H1 (cell line): ENCODE data around the gene CXCR4. TPM values are rescaled to one million over a fixed set of nuclear protein-coding genes. Genes with fewer than 3 reads are reported as not detected.

Source experiments
- CTCF ChIA-PET: fragments of 300-600 bp; sonication (Branson Sonifier 250); formaldehyde crosslinking; loops from one replicate; lab custom pipeline; 2021; ENCODE audit not compliant: partially characterized antibody; lab: Charles Lee
- POLR2A ChIA-PET: fragments of 300-600 bp; sonication (Branson Sonifier 250); formaldehyde crosslinking; loops from one replicate; lab custom pipeline; 2021; ENCODE audit warnings: inconsistent platforms; ENCODE audit not compliant: partially characterized antibody; lab: Charles Lee
- DNase-seq, 2 experiments: peaks; one replicate each; pipeline versions ENCODE4 v3.0.0 to v3.0.0-alpha.2; 2010 to 2022; ENCODE audit warnings: low spot score in 2 of 2, low read depth in 1 of 2, mixed read lengths in 1 of 2
- FAIRE-seq: peaks from 2 replicates; lab custom pipeline; 2011; peaks lifted over from hg19 to GRCh38; lab: Jason Lieb, UNC
- H2AFZ ChIP-seq: 2 replicates; pipeline ENCODE4 v1.8.1; 2012; ENCODE audit warnings: low read length, inconsistent platforms
- H2AK5ac ChIP-seq: 2 replicates; pipeline ENCODE4 v1.6.1; 2013; ENCODE audit warnings: low read depth, low read length
- H2BK120ac ChIP-seq: replicated peaks from 2 replicates; pipeline ENCODE3; 2013; ENCODE audit warnings: low read depth, low read length, inconsistent platforms
- H2BK12ac ChIP-seq: 2 replicates; pipeline ENCODE4 v1.6.1; 2013; ENCODE audit warnings: low read depth, low read length
- H2BK15ac ChIP-seq: 2 replicates; pipeline ENCODE4 v1.6.1; 2013; ENCODE audit warnings: low read length
- H2BK20ac ChIP-seq: 2 replicates; pipeline ENCODE4 v1.6.1; 2013; ENCODE audit warnings: low read length
- H2BK5ac ChIP-seq: 2 replicates; pipeline ENCODE4 v1.6.1; 2013; ENCODE audit warnings: low read depth, low read length
- H3K14ac ChIP-seq: 2 replicates; pipeline ENCODE4 v1.6.1; 2013; ENCODE audit warnings: inconsistent platforms; ENCODE audit not compliant: insufficient read length
- H3K18ac ChIP-seq: 2 replicates; pipeline ENCODE4 v1.6.1; 2013; ENCODE audit warnings: low read length; ENCODE audit errors: extremely low read depth
- H3K23ac ChIP-seq: 2 replicates; pipeline ENCODE4 v1.6.1; 2013; ENCODE audit warnings: inconsistent platforms; ENCODE audit not compliant: insufficient read length
- H3K23me2 ChIP-seq: 2 replicates; pipeline ENCODE4 v1.6.1; 2013; ENCODE audit warnings: low read depth, low read length
- H3K27ac ChIP-seq: 2 replicates; pipeline ENCODE4 v1.6.1; 2011; ENCODE audit warnings: low read depth, low read length, inconsistent platforms
- H3K27me3 ChIP-seq, 4 experiments: replicated peaks in 1 of 4; 1 replicate in 1 of 4; 2 replicates in 3 of 4; pipeline versions ENCODE4 v1.6.1 to v1.8.1; 2011 to 2013; ENCODE audit warnings: low read length in 3 of 4, mild to moderate bottlenecking in 3 of 4, inconsistent platforms in 2 of 4, mixed read lengths in 2 of 4, moderate library complexity in 1 of 4; ENCODE audit not compliant: control insufficient read depth in 3 of 4, insufficient read depth in 3 of 4; ENCODE audit errors: extremely low read depth in 1 of 4
- H3K36me3 ChIP-seq, 4 experiments: 2 replicates each; pipeline versions ENCODE4 v1.6.1 to v1.8.1; 2011 to 2013; ENCODE audit warnings: mild to moderate bottlenecking in 4 of 4, low read length in 3 of 4, moderate library complexity in 2 of 4, control low read depth in 1 of 4, inconsistent platforms in 1 of 4; ENCODE audit not compliant: insufficient read depth in 4 of 4, control insufficient read depth in 2 of 4
- H3K4ac ChIP-seq: replicated peaks from 2 replicates; pipeline ENCODE3; 2013; ENCODE audit warnings: low read length, low read depth, mixed read lengths, inconsistent platforms; ENCODE audit not compliant: insufficient read length
- H3K4me1 ChIP-seq, 4 experiments: replicated peaks in 1 of 4; 1 replicate in 1 of 4; 2 replicates in 3 of 4; pipeline versions ENCODE4 v1.6.1 to v1.8.1; 2011 to 2013; ENCODE audit warnings: low read length in 3 of 4, inconsistent platforms in 2 of 4, mixed read lengths in 1 of 4; ENCODE audit not compliant: insufficient read depth in 4 of 4, control insufficient read depth in 3 of 4
- H3K4me2 ChIP-seq, 2 experiments: 2 replicates each; pipeline versions ENCODE4 v1.6.1 to v1.8.1; 2011 to 2013; ENCODE audit warnings: low read depth in 2 of 2, low read length in 2 of 2, control low read depth in 1 of 2, inconsistent platforms in 1 of 2, mild to moderate bottlenecking in 1 of 2; ENCODE audit not compliant: insufficient read depth in 1 of 2
- H3K4me3 ChIP-seq, 4 experiments: fragments of 200-600, 300-600 bp in 1 of 4; sonication (generic), shearing (Covaris generic), sonication (Bioruptor Twin) in 1 of 4; 2 replicates each; pipeline versions ENCODE4 v1.5.1 to v1.8.1; 2011 to 2016; ENCODE audit warnings: low read length in 4 of 4, low read depth in 3 of 4, control low read depth in 2 of 4, inconsistent platforms in 2 of 4, mild to moderate bottlenecking in 2 of 4, mixed read lengths in 1 of 4, moderate library complexity in 1 of 4; ENCODE audit not compliant: insufficient read depth in 2 of 4; ENCODE audit errors: extremely low read depth in 1 of 4
- H3K56ac ChIP-seq: replicated peaks from 2 replicates; pipeline ENCODE3; 2013; ENCODE audit warnings: low read depth, mild to moderate bottlenecking, mixed read lengths, low read length, inconsistent platforms; ENCODE audit not compliant: insufficient read length
- H3K79me1 ChIP-seq: 2 replicates; pipeline ENCODE4 v1.6.1; 2013; ENCODE audit warnings: low read depth, low read length, control low read depth
- H3K79me2 ChIP-seq, 2 experiments: 2 replicates each; pipeline versions ENCODE4 v1.6.1 to v1.8.1; 2012 to 2013; ENCODE audit warnings: low read length in 2 of 2, mild to moderate bottlenecking in 2 of 2, inconsistent platforms in 1 of 2; ENCODE audit not compliant: insufficient read depth in 2 of 2, control insufficient read depth in 1 of 2
- H3K9ac ChIP-seq, 4 experiments: replicated peaks in 1 of 4; 1 replicate in 1 of 4; 2 replicates in 3 of 4; pipeline versions ENCODE4 v1.6.1 to v1.8.1; 2011 to 2013; ENCODE audit warnings: low read depth in 3 of 4, low read length in 3 of 4, control low read depth in 2 of 4, mild to moderate bottlenecking in 2 of 4, moderate library complexity in 2 of 4, inconsistent platforms in 1 of 4; ENCODE audit errors: extremely low read depth in 1 of 4
- H3K9me3 ChIP-seq, 2 experiments: 2 replicates each; pipeline versions ENCODE4 v1.6.1 to v1.8.1; 2012 to 2013; ENCODE audit warnings: mild to moderate bottlenecking in 2 of 2, moderate library complexity in 2 of 2, control low read depth in 1 of 2, inconsistent platforms in 1 of 2, low read depth in 1 of 2, low read length in 1 of 2, mixed read lengths in 1 of 2; ENCODE audit not compliant: insufficient read depth in 2 of 2
- H4K20me1 ChIP-seq, 2 experiments: replicated peaks in 1 of 2; 2 replicates each; pipeline versions ENCODE3 to v1.8.1; 2011 to 2013; ENCODE audit warnings: inconsistent platforms in 2 of 2, low read length in 2 of 2, mild to moderate bottlenecking in 1 of 2; ENCODE audit not compliant: insufficient read depth in 2 of 2, control insufficient read depth in 1 of 2
- H4K5ac ChIP-seq: 2 replicates; pipeline ENCODE4 v1.6.1; 2013; ENCODE audit warnings: low read length, low read depth, mixed read lengths, inconsistent platforms; ENCODE audit not compliant: insufficient read length
- H4K8ac ChIP-seq: 2 replicates; pipeline ENCODE4 v1.8.0; 2013; ENCODE audit warnings: mild to moderate bottlenecking, moderate library complexity, low read length, inconsistent platforms; ENCODE audit not compliant: insufficient read depth; ENCODE audit errors: extremely low read depth
- H4K91ac ChIP-seq: replicated peaks from 2 replicates; pipeline ENCODE3; 2013; ENCODE audit warnings: low read length, mixed read lengths, inconsistent platforms; ENCODE audit not compliant: insufficient read length
- ASH2L ChIP-seq: fragments of 200-600, 300-600 bp; sonication (generic); IDR thresholded peaks from one replicate; pipeline ENCODE4 v1.7.1; 2017; ENCODE audit warnings: low read length
- BACH1 ChIP-seq: IDR thresholded peaks from 2 replicates; pipeline ENCODE4 v1.6.1; 2012; ENCODE audit warnings: low read length, improper control_type of control experiment
- BCL11A ChIP-seq, 2 experiments: IDR thresholded peaks; one replicate each; pipeline ENCODE4 v1.6.1; 2011; ENCODE audit warnings: low read depth in 2 of 2, low read length in 2 of 2, mild to moderate bottlenecking in 2 of 2
- CBX5 ChIP-seq: fragments of 300-800, 300-1000 bp; sonication (generic); IDR thresholded peaks from 2 replicates; pipeline ENCODE4 v1.7.1; 2016; ENCODE audit warnings: antibody characterized with exemption, low read length, low read depth
- CBX8 ChIP-seq: fragments of 300-800, 300-1000 bp; sonication (generic); IDR thresholded peaks from 2 replicates; pipeline ENCODE4 v1.7.1; 2016; ENCODE audit warnings: low read depth, low read length, borderline replicate concordance
- CHD1 ChIP-seq: IDR thresholded peaks from 2 replicates; pipeline ENCODE4 v1.6.1; 2012; ENCODE audit warnings: low read depth, low read length, improper control_type of control experiment
- FOSL1 ChIP-seq: IDR thresholded peaks from 2 replicates; pipeline ENCODE4 v1.6.1; 2011; ENCODE audit warnings: mild to moderate bottlenecking, low read depth, low read length, moderate library complexity; ENCODE audit not compliant: insufficient read depth
- MAFK ChIP-seq: IDR thresholded peaks from 2 replicates; pipeline ENCODE4 v1.6.1; 2012; ENCODE audit warnings: low read depth, mild to moderate bottlenecking, improper control_type of control experiment, low read length
- POLR2A ChIP-seq, 2 experiments: IDR thresholded peaks; 1 replicate in 1 of 2; 2 replicates in 1 of 2; pipeline ENCODE4 v1.6.1; 2011; ENCODE audit warnings: low read depth in 2 of 2, low read length in 2 of 2, mild to moderate bottlenecking in 2 of 2; ENCODE audit errors: control extremely low read depth in 1 of 2
- RFX5 ChIP-seq: IDR thresholded peaks from 2 replicates; pipeline ENCODE4 v1.6.1; 2011; ENCODE audit warnings: low read depth, low read length, improper control_type of control experiment, borderline replicate concordance
- SIN3A ChIP-seq, 2 experiments: IDR thresholded peaks in 1 of 2; conservative IDR thresholded peaks in 1 of 2; 2 replicates each; pipeline ENCODE4 v1.6.1; 2011 to 2012; ENCODE audit warnings: low read length in 2 of 2, improper control_type of control experiment in 1 of 2, low read depth in 1 of 2, mild to moderate bottlenecking in 1 of 2
- SIRT6 ChIP-seq: IDR thresholded peaks from one replicate; pipeline ENCODE4 v1.7.1; 2012; ENCODE audit warnings: low read length, inconsistent platforms
- SP1 ChIP-seq: IDR thresholded peaks from 2 replicates; pipeline ENCODE4 v1.6.1; 2011; ENCODE audit warnings: low read depth, low read length
- SP4 ChIP-seq: IDR thresholded peaks from 2 replicates; pipeline ENCODE4 v1.6.1; 2012; ENCODE audit warnings: low read length, inconsistent platforms
- TAF1 ChIP-seq: IDR thresholded peaks from 2 replicates; pipeline ENCODE4 v1.6.1; 2011; ENCODE audit warnings: mild to moderate bottlenecking, low read depth, low read length
- TEAD4 ChIP-seq: IDR thresholded peaks from 2 replicates; pipeline ENCODE4 v1.6.1; 2012; ENCODE audit warnings: low read depth, low read length, inconsistent platforms, mixed read lengths
- YY1 ChIP-seq: IDR thresholded peaks from 2 replicates; pipeline ENCODE4 v1.6.1; 2011; ENCODE audit warnings: low read depth, mild to moderate bottlenecking, low read length
- polyA plus RNA-seq, 7 experiments: library from polyadenylated mRNA; depleted of rRNA in 3 of 7; stranded (reverse) in 5 of 7; unstranded in 2 of 7; fragments of >200 nt in 5 of 7; fragments of 200-250 nt in 2 of 7; gene quantifications; 1 replicate in 5 of 7; 2 replicates in 1 of 7; 4 replicates in 1 of 7; pipeline versions ENCODE4 v1.2.1 to v1.2.3, GENCODE V29; 2011 to 2013; ENCODE audit warnings: missing spikeins in 2 of 7, mixed read lengths in 2 of 7
- total RNA-seq: library from RNA; stranded (reverse); fragmentation: NEBNext Ultra II Directional; extraction: Animal tissue kit (Norgen Biotek cat#: 25700); gene quantifications from 2 replicates; pipeline ENCODE4 v1.2.1, GENCODE V29; 2021

The CXCR4 gene
- total and polyA plus RNA-seq, 2 of the 8 experiments (the other 6 are each of a cell fraction or from before 2014, with no cell fraction given) = 1.8 to 2.8 TPM

DNA sequence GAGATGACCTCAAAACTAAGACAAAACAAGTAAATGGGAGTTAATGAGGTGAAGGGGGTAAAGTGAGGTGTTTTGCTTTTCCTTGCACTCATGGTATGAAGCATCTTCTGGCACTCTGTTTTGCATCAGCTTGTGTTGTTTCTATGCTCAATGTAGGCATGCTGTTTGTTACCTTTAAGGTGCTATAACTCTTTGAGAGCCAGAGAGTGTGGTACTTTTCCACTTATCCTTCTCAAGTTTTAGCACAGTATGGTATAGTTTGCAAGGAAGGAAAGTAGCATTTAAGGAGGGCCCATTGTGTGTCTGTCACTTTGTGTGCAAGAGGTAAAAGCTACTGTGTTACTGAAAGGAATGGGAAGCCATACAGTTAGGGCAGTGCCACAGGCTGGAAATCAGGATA, 17.5 kb upstream of the CXCR4 start:
- Histone ChIP-seq H3K36me3 (no peaks in the 10 kb centered on the region), H2BK15ac (no peak overlapping the region), H2BK120ac (no peak overlapping the region), H3K23ac (no peak overlapping the region), H3K56ac (no peak overlapping the region), H2BK5ac (no peak overlapping the region), H2BK20ac (no peak overlapping the region), H3K79me1 (no peaks in the 10 kb centered on the region), H3K79me2 (no peaks in the 10 kb centered on the region), H2AFZ (no peak overlapping the region), H4K8ac (no peak overlapping the region), H3K14ac (no peak overlapping the region), H4K5ac (no peak overlapping the region), H2BK12ac (no peak overlapping the region), H3K27me3 (peaks cover 0 to 1% (median 0%) of the 10 kb centered on the region in 4 experiments; a peak in 1 of 7 replicates), H4K20me1 (no peaks in the 10 kb centered on the region), H3K9ac (no peak overlapping the region), H3K18ac (no peak overlapping the region), H3K9me3 (no peaks in the 10 kb centered on the region), H2AK5ac (no peak overlapping the region), H3K23me2 (no peaks in the 10 kb centered on the region), H3K4me2 (no peak overlapping the region), H4K91ac (no peak overlapping the region), H3K27ac (no peak overlapping the region), H3K4ac (no peak overlapping the region), H3K4me3 (no peak overlapping the region), H3K4me1 (no peaks in the 10 kb centered on the region)
- DNase-seq = no peak
- ChIA-PET CTCF (interaction anchor here (1.3 to 1.6 kb wide), 2 partner anchors 222 to 249 kb away, joined by 4 to 6 read pairs; no protein-coding TSS in a partner anchor), POLR2A (interaction anchor here (1.4 kb wide), 1 partner anchor 10 kb away, joined by 3 read pairs; no protein-coding TSS in a partner anchor)
- no peak for FAIRE-seq
- no peak for TF ChIP-seq TAF1
- no peak for TF ChIP-seq CBX5
- TF ChIP-seq CHD1 = no peak
- TF ChIP-seq POLR2A (IDR thresholded peaks at IDR 0.05; ENCODE audit: control extremely low read depth in 1 of 2, low read depth in 2 of 2, low read length in 2 of 2) = no peak
- TF ChIP-seq SIRT6 = no peak
- no peak for TF ChIP-seq SP4
- TF ChIP-seq FOSL1 = no peak
- TF ChIP-seq MAFK = no peak
- no peak for TF ChIP-seq YY1
- no peak for TF ChIP-seq TEAD4
- no peak for TF ChIP-seq ASH2L
- no peak for TF ChIP-seq CBX8
- TF ChIP-seq RFX5 = no peak
- no peak for TF ChIP-seq SP1
- no peak for TF ChIP-seq SIN3A (conservative IDR thresholded peaks at IDR 0.05 in 1 of 2, IDR thresholded peaks at IDR 0.05 in 1 of 2; ENCODE audit: low read depth in 1 of 2, low read length in 2 of 2)
- TF ChIP-seq BCL11A (IDR thresholded peaks at IDR 0.05; ENCODE audit: low read depth in 2 of 2, low read length in 2 of 2) = no peak
- TF ChIP-seq BACH1 = no peak
